H1 (cell line): ENCODE measurements around the gene HK2. TPM values are rescaled to one million over a fixed set of nuclear protein-coding genes. Genes with fewer than 3 reads are reported as not detected.

Experiments
- CTCF ChIA-PET: fragments of 300-600 bp; sonication (Branson Sonifier 250); formaldehyde crosslinking; loops from one replicate; lab custom pipeline; 2021; ENCODE audit not compliant: partially characterized antibody; lab: Charles Lee
- POLR2A ChIA-PET: fragments of 300-600 bp; sonication (Branson Sonifier 250); formaldehyde crosslinking; loops from one replicate; lab custom pipeline; 2021; ENCODE audit warnings: inconsistent platforms; ENCODE audit not compliant: partially characterized antibody; lab: Charles Lee
- DNase-seq, 2 experiments: peaks; one replicate each; pipeline versions ENCODE4 v3.0.0 to v3.0.0-alpha.2; 2010 to 2022; ENCODE audit warnings: low spot score in 2 of 2, low read depth in 1 of 2, mixed read lengths in 1 of 2
- FAIRE-seq: peaks from 2 replicates; lab custom pipeline; 2011; peaks lifted over from hg19 to GRCh38; lab: Jason Lieb, UNC
- H2AFZ ChIP-seq: 2 replicates; pipeline ENCODE4 v1.8.1; 2012; ENCODE audit warnings: low read length, inconsistent platforms
- H2AK5ac ChIP-seq: 2 replicates; pipeline ENCODE4 v1.6.1; 2013; ENCODE audit warnings: low read depth, low read length
- H2BK120ac ChIP-seq: replicated peaks from 2 replicates; pipeline ENCODE3; 2013; ENCODE audit warnings: low read depth, low read length, inconsistent platforms
- H2BK12ac ChIP-seq: 2 replicates; pipeline ENCODE4 v1.6.1; 2013; ENCODE audit warnings: low read depth, low read length
- H2BK15ac ChIP-seq: 2 replicates; pipeline ENCODE4 v1.6.1; 2013; ENCODE audit warnings: low read length
- H2BK20ac ChIP-seq: 2 replicates; pipeline ENCODE4 v1.6.1; 2013; ENCODE audit warnings: low read length
- H2BK5ac ChIP-seq: 2 replicates; pipeline ENCODE4 v1.6.1; 2013; ENCODE audit warnings: low read depth, low read length
- H3K14ac ChIP-seq: 2 replicates; pipeline ENCODE4 v1.6.1; 2013; ENCODE audit warnings: inconsistent platforms; ENCODE audit not compliant: insufficient read length
- H3K18ac ChIP-seq: 2 replicates; pipeline ENCODE4 v1.6.1; 2013; ENCODE audit warnings: low read length; ENCODE audit errors: extremely low read depth
- H3K23ac ChIP-seq: 2 replicates; pipeline ENCODE4 v1.6.1; 2013; ENCODE audit warnings: inconsistent platforms; ENCODE audit not compliant: insufficient read length
- H3K23me2 ChIP-seq: 2 replicates; pipeline ENCODE4 v1.6.1; 2013; ENCODE audit warnings: low read depth, low read length
- H3K27ac ChIP-seq: 2 replicates; pipeline ENCODE4 v1.6.1; 2011; ENCODE audit warnings: low read depth, low read length, inconsistent platforms
- H3K27me3 ChIP-seq, 4 experiments: replicated peaks in 1 of 4; 1 replicate in 1 of 4; 2 replicates in 3 of 4; pipeline versions ENCODE4 v1.6.1 to v1.8.1; 2011 to 2013; ENCODE audit warnings: low read length in 3 of 4, mild to moderate bottlenecking in 3 of 4, inconsistent platforms in 2 of 4, mixed read lengths in 2 of 4, moderate library complexity in 1 of 4; ENCODE audit not compliant: control insufficient read depth in 3 of 4, insufficient read depth in 3 of 4; ENCODE audit errors: extremely low read depth in 1 of 4
- H3K36me3 ChIP-seq, 4 experiments: 2 replicates each; pipeline versions ENCODE4 v1.6.1 to v1.8.1; 2011 to 2013; ENCODE audit warnings: mild to moderate bottlenecking in 4 of 4, low read length in 3 of 4, moderate library complexity in 2 of 4, control low read depth in 1 of 4, inconsistent platforms in 1 of 4; ENCODE audit not compliant: insufficient read depth in 4 of 4, control insufficient read depth in 2 of 4
- H3K4ac ChIP-seq: replicated peaks from 2 replicates; pipeline ENCODE3; 2013; ENCODE audit warnings: low read length, low read depth, mixed read lengths, inconsistent platforms; ENCODE audit not compliant: insufficient read length
- H3K4me1 ChIP-seq, 4 experiments: replicated peaks in 1 of 4; 1 replicate in 1 of 4; 2 replicates in 3 of 4; pipeline versions ENCODE4 v1.6.1 to v1.8.1; 2011 to 2013; ENCODE audit warnings: low read length in 3 of 4, inconsistent platforms in 2 of 4, mixed read lengths in 1 of 4; ENCODE audit not compliant: insufficient read depth in 4 of 4, control insufficient read depth in 3 of 4
- H3K4me2 ChIP-seq, 2 experiments: 2 replicates each; pipeline versions ENCODE4 v1.6.1 to v1.8.1; 2011 to 2013; ENCODE audit warnings: low read depth in 2 of 2, low read length in 2 of 2, control low read depth in 1 of 2, inconsistent platforms in 1 of 2, mild to moderate bottlenecking in 1 of 2; ENCODE audit not compliant: insufficient read depth in 1 of 2
- H3K4me3 ChIP-seq, 4 experiments: fragments of 200-600, 300-600 bp in 1 of 4; sonication (generic), shearing (Covaris generic), sonication (Bioruptor Twin) in 1 of 4; 2 replicates each; pipeline versions ENCODE4 v1.5.1 to v1.8.1; 2011 to 2016; ENCODE audit warnings: low read length in 4 of 4, low read depth in 3 of 4, control low read depth in 2 of 4, inconsistent platforms in 2 of 4, mild to moderate bottlenecking in 2 of 4, mixed read lengths in 1 of 4, moderate library complexity in 1 of 4; ENCODE audit not compliant: insufficient read depth in 2 of 4; ENCODE audit errors: extremely low read depth in 1 of 4
- H3K56ac ChIP-seq: replicated peaks from 2 replicates; pipeline ENCODE3; 2013; ENCODE audit warnings: low read depth, mild to moderate bottlenecking, mixed read lengths, low read length, inconsistent platforms; ENCODE audit not compliant: insufficient read length
- H3K79me1 ChIP-seq: 2 replicates; pipeline ENCODE4 v1.6.1; 2013; ENCODE audit warnings: low read depth, low read length, control low read depth
- H3K79me2 ChIP-seq, 2 experiments: 2 replicates each; pipeline versions ENCODE4 v1.6.1 to v1.8.1; 2012 to 2013; ENCODE audit warnings: low read length in 2 of 2, mild to moderate bottlenecking in 2 of 2, inconsistent platforms in 1 of 2; ENCODE audit not compliant: insufficient read depth in 2 of 2, control insufficient read depth in 1 of 2
- H3K9ac ChIP-seq, 4 experiments: replicated peaks in 1 of 4; 1 replicate in 1 of 4; 2 replicates in 3 of 4; pipeline versions ENCODE4 v1.6.1 to v1.8.1; 2011 to 2013; ENCODE audit warnings: low read depth in 3 of 4, low read length in 3 of 4, control low read depth in 2 of 4, mild to moderate bottlenecking in 2 of 4, moderate library complexity in 2 of 4, inconsistent platforms in 1 of 4; ENCODE audit errors: extremely low read depth in 1 of 4
- H3K9me3 ChIP-seq, 2 experiments: 2 replicates each; pipeline versions ENCODE4 v1.6.1 to v1.8.1; 2012 to 2013; ENCODE audit warnings: mild to moderate bottlenecking in 2 of 2, moderate library complexity in 2 of 2, control low read depth in 1 of 2, inconsistent platforms in 1 of 2, low read depth in 1 of 2, low read length in 1 of 2, mixed read lengths in 1 of 2; ENCODE audit not compliant: insufficient read depth in 2 of 2
- H4K20me1 ChIP-seq, 2 experiments: replicated peaks in 1 of 2; 2 replicates each; pipeline versions ENCODE3 to v1.8.1; 2011 to 2013; ENCODE audit warnings: inconsistent platforms in 2 of 2, low read length in 2 of 2, mild to moderate bottlenecking in 1 of 2; ENCODE audit not compliant: insufficient read depth in 2 of 2, control insufficient read depth in 1 of 2
- H4K5ac ChIP-seq: 2 replicates; pipeline ENCODE4 v1.6.1; 2013; ENCODE audit warnings: low read length, low read depth, mixed read lengths, inconsistent platforms; ENCODE audit not compliant: insufficient read length
- H4K8ac ChIP-seq: 2 replicates; pipeline ENCODE4 v1.8.0; 2013; ENCODE audit warnings: mild to moderate bottlenecking, moderate library complexity, low read length, inconsistent platforms; ENCODE audit not compliant: insufficient read depth; ENCODE audit errors: extremely low read depth
- H4K91ac ChIP-seq: replicated peaks from 2 replicates; pipeline ENCODE3; 2013; ENCODE audit warnings: low read length, mixed read lengths, inconsistent platforms; ENCODE audit not compliant: insufficient read length
- EP300 ChIP-seq, 2 experiments: IDR thresholded peaks; 1 replicate in 1 of 2; 2 replicates in 1 of 2; pipeline ENCODE4 v1.6.1; 2011 to 2012; ENCODE audit warnings: low read depth in 2 of 2, low read length in 2 of 2, mild to moderate bottlenecking in 2 of 2, borderline replicate concordance in 1 of 2, inconsistent platforms in 1 of 2, moderate library complexity in 1 of 2
- GABPA ChIP-seq: IDR thresholded peaks from 2 replicates; pipeline ENCODE4 v1.6.1; 2011; ENCODE audit warnings: mild to moderate bottlenecking, low read length, moderate library complexity, borderline replicate concordance; ENCODE audit not compliant: insufficient read depth
- GTF2F1 ChIP-seq: IDR thresholded peaks from 2 replicates; pipeline ENCODE4 v1.6.1; 2012; ENCODE audit warnings: low read depth, low read length, improper control_type of control experiment, borderline replicate concordance
- KDM4A ChIP-seq: IDR thresholded peaks from one replicate; pipeline ENCODE4 v1.7.1; 2012; ENCODE audit warnings: low read depth, mild to moderate bottlenecking, moderate library complexity, low read length, inconsistent platforms; ENCODE audit not compliant: severe bottlenecking
- NANOG ChIP-seq: IDR thresholded peaks from 2 replicates; pipeline ENCODE4 v1.6.1; 2011; ENCODE audit warnings: low read length, low read depth, mild to moderate bottlenecking, inconsistent platforms; ENCODE audit not compliant: insufficient read depth, poor library complexity, severe bottlenecking
- WGBS, 2 experiments: shearing (Covaris generic) in 1 of 2; methylation state at CpG; one replicate each; pipeline versions ENCODE4 v1.1.6 to v1.1.7; 2013 to 2015; ENCODE audit warnings: low lambda C conversion rate in 2 of 2, mixed read lengths in 2 of 2, inconsistent platforms in 1 of 2, low coverage in 1 of 2, missing lambda C conversion rate in 1 of 2; ENCODE audit not compliant: insufficient replicate concordance in 2 of 2, insufficient coverage in 1 of 2, insufficient read length in 1 of 2; ENCODE audit errors: extremely low coverage in 1 of 2, missing lambda C conversion rate in 1 of 2; 5-methylcytosine and 5-hydroxymethylcytosine counted together
- polyA plus RNA-seq, 7 experiments: library from polyadenylated mRNA; depleted of rRNA in 3 of 7; stranded (reverse) in 5 of 7; unstranded in 2 of 7; fragments of >200 nt in 5 of 7; fragments of 200-250 nt in 2 of 7; gene quantifications; 1 replicate in 5 of 7; 2 replicates in 1 of 7; 4 replicates in 1 of 7; pipeline versions ENCODE4 v1.2.1 to v1.2.3, GENCODE V29; 2011 to 2013; ENCODE audit warnings: missing spikeins in 2 of 7, mixed read lengths in 2 of 7
- total RNA-seq: library from RNA; stranded (reverse); fragmentation: NEBNext Ultra II Directional; extraction: Animal tissue kit (Norgen Biotek cat#: 25700); gene quantifications from 2 replicates; pipeline ENCODE4 v1.2.1, GENCODE V29; 2021
- TF ChIP-seq, protein P1 (sequence below): IDR thresholded peaks from 2 replicates; pipeline ENCODE4 v1.6.1; 2011; ENCODE audit warnings: low read depth, mild to moderate bottlenecking, low read length; ENCODE audit not compliant: insufficient read depth
- TF ChIP-seq, protein P2 (sequence below): IDR thresholded peaks from 2 replicates; pipeline ENCODE4 v1.6.1; 2011; ENCODE audit warnings: low read length, improper control_type of control experiment
- TF ChIP-seq, protein P3 (sequence below), 3 experiments: IDR thresholded peaks; 1 replicate in 2 of 3; 2 replicates in 1 of 3; pipeline versions ENCODE4 v1.5.1 to v1.6.1; 2011; ENCODE audit warnings: low read length in 3 of 3, mild to moderate bottlenecking in 3 of 3, inconsistent platforms in 2 of 3, low read depth in 1 of 3, moderate library complexity in 1 of 3; ENCODE audit not compliant: insufficient read depth in 1 of 3; ENCODE audit errors: control extremely low read depth in 1 of 3

Gene HK2
- total and polyA plus RNA-seq, 2 of the 8 experiments (the other 6 are each of a cell fraction or from before 2014, with no cell fraction given): 22.1 to 61.9 TPM

DNA sequence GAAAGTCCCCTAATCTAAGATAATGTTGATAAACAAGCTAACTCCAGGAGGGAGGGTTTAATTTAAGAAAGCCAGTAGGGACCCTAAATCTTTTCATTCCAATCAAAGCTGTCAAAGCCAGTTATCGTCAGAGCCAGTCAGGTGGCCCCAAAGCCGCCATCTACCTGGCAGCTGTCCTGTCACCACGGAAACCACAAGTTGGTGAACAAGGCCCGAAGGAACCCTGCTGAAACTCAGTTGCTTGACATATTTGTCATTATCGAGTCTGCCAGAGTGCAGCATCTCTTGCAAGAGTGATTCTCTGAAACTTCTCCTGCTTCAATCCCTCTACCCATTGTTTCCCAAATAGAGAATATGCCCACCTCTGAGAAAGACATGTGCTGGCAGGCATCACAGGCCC lies 93.7 kb downstream of the HK2 start:
- CTCF ChIA-PET: interaction anchor here (0.7 to 1.4 kb wide), 2 partner anchors 237 to 477 kb away, joined by 3 read pairs; no protein-coding TSS in a partner anchor
- H3K4ac ChIP-seq: no peak overlapping the region
- H3K23me2 ChIP-seq: no peaks in the 10 kb centered on the region
- no peak overlapping the region for H3K56ac ChIP-seq
- no peak overlapping the region for H2BK120ac ChIP-seq
- WGBS, 2 experiments: 96% methylated on average over 5 of the region's 5 CpGs; no CpG with 5 or more reads in 1 of the 2 experiments
- H4K20me1 ChIP-seq: no peaks in the 10 kb centered on the region
- no peak for FAIRE-seq
- H3K4me2 ChIP-seq: no peak overlapping the region
- no peak overlapping the region for H4K91ac ChIP-seq
- no peak overlapping the region for H4K8ac ChIP-seq
- no peaks in the 10 kb centered on the region for H3K4me1 ChIP-seq
- no peaks in the 10 kb centered on the region for H3K79me1 ChIP-seq
- H3K18ac ChIP-seq: no peak overlapping the region
- DNase-seq: no peak
- POLR2A ChIA-PET: no interaction called here
- H3K27me3 ChIP-seq: no peaks in the 10 kb centered on the region
- H4K5ac ChIP-seq: no peak overlapping the region
- H3K23ac ChIP-seq: no peak overlapping the region
- no peaks in the 10 kb centered on the region for H3K9me3 ChIP-seq
- no peak overlapping the region for H3K9ac ChIP-seq
- no peak overlapping the region for H2AFZ ChIP-seq
- H3K14ac ChIP-seq: no peak overlapping the region
- no peak for TF ChIP-seq GABPA
- no peak for TF ChIP-seq GTF2F1
- TF ChIP-seq KDM4A: no peak
- TF ChIP-seq EP300 (IDR thresholded peaks at IDR 0.05; ENCODE audit: borderline replicate concordance in 1 of 2, low read depth in 2 of 2, low read length in 2 of 2): no peak
- TF ChIP-seq, protein P1, sequence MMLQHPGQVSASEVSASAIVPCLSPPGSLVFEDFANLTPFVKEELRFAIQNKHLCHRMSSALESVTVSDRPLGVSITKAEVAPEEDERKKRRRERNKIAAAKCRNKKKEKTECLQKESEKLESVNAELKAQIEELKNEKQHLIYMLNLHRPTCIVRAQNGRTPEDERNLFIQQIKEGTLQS: no peak
- no peak for TF ChIP-seq NANOG
- TF ChIP-seq, protein P2, sequence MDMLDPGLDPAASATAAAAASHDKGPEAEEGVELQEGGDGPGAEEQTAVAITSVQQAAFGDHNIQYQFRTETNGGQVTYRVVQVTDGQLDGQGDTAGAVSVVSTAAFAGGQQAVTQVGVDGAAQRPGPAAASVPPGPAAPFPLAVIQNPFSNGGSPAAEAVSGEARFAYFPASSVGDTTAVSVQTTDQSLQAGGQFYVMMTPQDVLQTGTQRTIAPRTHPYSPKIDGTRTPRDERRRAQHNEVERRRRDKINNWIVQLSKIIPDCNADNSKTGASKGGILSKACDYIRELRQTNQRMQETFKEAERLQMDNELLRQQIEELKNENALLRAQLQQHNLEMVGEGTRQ: no peak
- TF ChIP-seq, protein P3, sequence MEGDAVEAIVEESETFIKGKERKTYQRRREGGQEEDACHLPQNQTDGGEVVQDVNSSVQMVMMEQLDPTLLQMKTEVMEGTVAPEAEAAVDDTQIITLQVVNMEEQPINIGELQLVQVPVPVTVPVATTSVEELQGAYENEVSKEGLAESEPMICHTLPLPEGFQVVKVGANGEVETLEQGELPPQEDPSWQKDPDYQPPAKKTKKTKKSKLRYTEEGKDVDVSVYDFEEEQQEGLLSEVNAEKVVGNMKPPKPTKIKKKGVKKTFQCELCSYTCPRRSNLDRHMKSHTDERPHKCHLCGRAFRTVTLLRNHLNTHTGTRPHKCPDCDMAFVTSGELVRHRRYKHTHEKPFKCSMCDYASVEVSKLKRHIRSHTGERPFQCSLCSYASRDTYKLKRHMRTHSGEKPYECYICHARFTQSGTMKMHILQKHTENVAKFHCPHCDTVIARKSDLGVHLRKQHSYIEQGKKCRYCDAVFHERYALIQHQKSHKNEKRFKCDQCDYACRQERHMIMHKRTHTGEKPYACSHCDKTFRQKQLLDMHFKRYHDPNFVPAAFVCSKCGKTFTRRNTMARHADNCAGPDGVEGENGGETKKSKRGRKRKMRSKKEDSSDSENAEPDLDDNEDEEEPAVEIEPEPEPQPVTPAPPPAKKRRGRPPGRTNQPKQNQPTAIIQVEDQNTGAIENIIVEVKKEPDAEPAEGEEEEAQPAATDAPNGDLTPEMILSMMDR (IDR thresholded peaks at IDR 0.05; ENCODE audit: control extremely low read depth in 1 of 3, insufficient read depth in 1 of 3, low read depth in 1 of 3, low read length in 3 of 3): no peak
- H2AK5ac ChIP-seq: no peak overlapping the region
- H2BK15ac ChIP-seq: no peak overlapping the region
- no peak overlapping the region for H2BK5ac ChIP-seq
- H2BK20ac ChIP-seq: no peak overlapping the region
- no peak overlapping the region for H3K27ac ChIP-seq
- H3K4me3 ChIP-seq: no peak overlapping the region
- no peaks in the 10 kb centered on the region for H3K36me3 ChIP-seq
- H3K79me2 ChIP-seq: no peaks in the 10 kb centered on the region
- H2BK12ac ChIP-seq: no peak overlapping the region
